NOMO-1 (cell line): Measurements from ENCODE around the gene PHLDB3.
"Not testable (repeated sequence)": the region's sequence is repeated elsewhere in the genome, so short reads cannot be mapped to it uniquely, and the experiment has no call there.

ENCODE experiments used
- DNase-seq, 2 experiments: peaks; one replicate each; lab custom pipeline; 2025; ENCODE audit not compliant: unreplicated experiment in 2 of 2; lab: John Stamatoyannopoulos, UW

The PHLDB3 gene

DNA sequence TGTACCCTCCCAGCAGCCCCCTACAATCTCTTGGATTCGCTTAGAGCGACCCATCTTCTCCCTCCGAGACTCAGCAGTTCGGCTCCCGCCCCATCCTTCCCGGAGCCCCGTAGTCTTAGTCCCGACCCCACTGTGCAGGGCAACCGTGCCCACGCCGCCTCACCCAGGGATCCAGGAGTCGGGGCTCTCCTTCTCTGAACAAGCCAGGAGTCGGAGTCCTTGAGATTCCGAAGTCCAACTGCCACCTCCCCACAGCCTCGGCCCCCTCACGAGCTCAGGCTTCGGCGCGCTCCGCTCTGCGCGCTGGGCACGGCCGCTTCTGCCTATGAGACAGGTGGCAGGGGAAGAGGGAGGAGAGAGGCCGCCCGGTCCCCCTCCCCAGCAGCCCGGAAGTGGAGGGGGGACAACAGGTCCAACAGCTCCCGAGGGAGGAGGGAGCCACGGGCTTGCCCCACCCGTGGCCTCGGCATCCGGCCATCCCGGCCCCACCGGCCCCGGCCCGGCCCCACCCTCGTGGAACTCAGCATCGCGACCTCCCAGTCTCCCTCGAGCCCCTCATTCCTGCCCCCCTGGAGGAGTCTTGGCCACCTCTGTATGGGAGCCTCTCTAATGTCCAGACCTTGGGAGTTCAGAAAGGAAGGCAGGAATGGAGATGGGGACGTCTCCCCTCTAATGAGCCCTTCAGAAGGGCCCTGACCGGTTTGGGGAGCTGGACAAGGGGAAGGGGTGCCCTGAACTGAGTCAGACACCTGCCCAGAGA, at the start of gene PHLDB3:
TSS of gene PHLDB3 (minus strand) at position 321 of the 760 bp plus-strand sequence. CDS start 628 bp downstream, outside the sequence.
- peak; percentile 16 to 23 for DNase-seq

- no peak for DNase-seq
Measured at GRCh38 chr19:43553656-43554055, 49.1 kb upstream of the PHLDB3 start.

GRCh38 chr19:43552616-43553015, 48.1 kb upstream of the PHLDB3 start:
- no peak for DNase-seq

GRCh38 chr19:43552198-43552450, 47.6 kb upstream of the PHLDB3 start:
- DNase-seq = no peak

- no peak for DNase-seq
Measured at GRCh38 chr19:43551399-43552197, 47.1 kb upstream of the PHLDB3 start.

- DNase-seq = no peak
Measured at GRCh38 chr19:43548706-43549105, 44.2 kb upstream of the PHLDB3 start.

DNA sequence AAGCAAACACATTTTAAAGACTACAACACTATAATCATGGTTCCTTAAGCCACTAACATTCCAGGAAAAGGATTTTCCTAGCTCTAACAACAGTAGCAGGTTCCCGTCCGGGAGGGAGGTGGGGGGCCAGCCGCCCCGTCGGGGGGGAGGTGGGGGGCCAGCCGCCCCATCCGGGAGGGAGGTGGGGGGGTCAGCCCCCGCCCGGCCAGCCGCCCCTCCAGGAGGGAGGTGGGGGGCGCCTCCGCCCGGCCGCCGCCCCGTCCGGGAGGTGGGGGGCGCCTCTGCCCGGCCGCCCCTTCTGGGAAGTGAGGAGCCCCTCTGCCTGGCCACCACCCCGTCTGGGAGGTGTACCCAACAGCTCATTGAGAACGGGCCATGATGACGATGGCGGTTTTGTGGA, 43.4 kb upstream of the PHLDB3 start:
- DNase-seq = not testable (repeated sequence)

DNA sequence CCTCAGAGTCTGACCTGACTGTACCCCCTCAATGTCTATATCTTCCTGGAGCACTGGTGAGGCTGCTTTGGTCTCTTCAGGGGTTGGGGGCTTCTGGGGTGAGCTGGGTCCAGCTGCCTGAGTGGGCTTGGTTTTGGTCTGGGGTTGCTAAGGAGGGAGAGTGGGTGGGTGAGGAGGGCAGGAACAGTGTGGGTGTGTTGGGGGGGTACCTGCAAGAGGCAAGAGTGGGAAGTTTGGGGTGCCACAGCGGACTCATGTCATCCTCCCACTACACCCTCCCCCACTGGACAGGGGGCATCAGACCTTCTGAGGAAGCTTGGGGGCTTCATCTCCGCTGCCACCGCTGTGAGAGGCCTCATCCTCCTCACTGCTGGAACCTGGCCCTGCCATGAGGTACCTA, 42.0 kb upstream of the PHLDB3 start:
- DNase-seq = no peak

DNA sequence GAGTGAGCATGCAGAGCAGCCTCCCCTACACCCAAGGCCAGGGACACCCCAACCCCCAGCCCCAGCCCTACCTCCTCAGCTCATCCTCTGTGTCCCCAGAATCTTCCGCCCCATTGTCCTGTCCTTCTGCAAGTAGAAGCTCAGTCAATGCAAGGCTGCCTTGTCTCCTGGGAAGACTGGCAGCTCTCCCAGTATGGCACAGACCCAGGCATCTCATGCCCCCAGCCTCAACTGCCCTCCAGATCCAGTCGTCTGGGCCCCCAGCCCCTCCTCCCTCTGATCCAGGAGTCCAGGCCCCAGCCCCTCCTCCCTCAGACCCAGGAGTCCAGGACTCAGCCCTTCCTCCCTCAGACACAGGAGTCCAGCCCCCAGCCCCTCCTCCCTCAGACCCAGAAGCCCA, 41.4 kb upstream of the PHLDB3 start:
- no peak for DNase-seq

DNA sequence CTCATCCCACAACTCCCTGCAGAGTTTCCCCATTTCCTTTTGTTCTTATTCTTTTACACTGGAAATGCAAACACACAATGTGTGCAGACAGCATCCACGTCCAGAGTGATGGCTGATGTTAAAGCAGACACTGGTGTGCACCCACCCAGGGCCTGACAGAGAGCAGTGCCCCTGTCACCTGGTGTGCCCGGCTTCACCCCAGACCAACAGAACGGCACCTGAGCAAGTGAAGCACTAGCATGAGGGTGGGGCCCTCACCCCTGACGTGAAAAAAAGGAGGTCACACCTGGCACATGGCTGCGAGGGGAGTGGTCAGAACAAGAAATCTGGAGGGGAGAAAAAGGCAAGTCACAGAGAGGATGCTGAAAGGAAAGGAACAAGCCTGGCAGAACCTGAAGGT, 40.7 kb upstream of the PHLDB3 start:
- no peak for DNase-seq

- DNase-seq = no peak
Measured at GRCh38 chr19:43544077-43544476, 39.5 kb upstream of the PHLDB3 start.

GRCh38 chr19:43541920-43542650, 37.5 kb upstream of the PHLDB3 start:
- no peak for DNase-seq

GRCh38 chr19:43540381-43540780, 35.8 kb upstream of the PHLDB3 start:
- DNase-seq = no peak

GRCh38 chr19:43538922-43539321, 34.4 kb upstream of the PHLDB3 start:
- DNase-seq = no peak

DNA sequence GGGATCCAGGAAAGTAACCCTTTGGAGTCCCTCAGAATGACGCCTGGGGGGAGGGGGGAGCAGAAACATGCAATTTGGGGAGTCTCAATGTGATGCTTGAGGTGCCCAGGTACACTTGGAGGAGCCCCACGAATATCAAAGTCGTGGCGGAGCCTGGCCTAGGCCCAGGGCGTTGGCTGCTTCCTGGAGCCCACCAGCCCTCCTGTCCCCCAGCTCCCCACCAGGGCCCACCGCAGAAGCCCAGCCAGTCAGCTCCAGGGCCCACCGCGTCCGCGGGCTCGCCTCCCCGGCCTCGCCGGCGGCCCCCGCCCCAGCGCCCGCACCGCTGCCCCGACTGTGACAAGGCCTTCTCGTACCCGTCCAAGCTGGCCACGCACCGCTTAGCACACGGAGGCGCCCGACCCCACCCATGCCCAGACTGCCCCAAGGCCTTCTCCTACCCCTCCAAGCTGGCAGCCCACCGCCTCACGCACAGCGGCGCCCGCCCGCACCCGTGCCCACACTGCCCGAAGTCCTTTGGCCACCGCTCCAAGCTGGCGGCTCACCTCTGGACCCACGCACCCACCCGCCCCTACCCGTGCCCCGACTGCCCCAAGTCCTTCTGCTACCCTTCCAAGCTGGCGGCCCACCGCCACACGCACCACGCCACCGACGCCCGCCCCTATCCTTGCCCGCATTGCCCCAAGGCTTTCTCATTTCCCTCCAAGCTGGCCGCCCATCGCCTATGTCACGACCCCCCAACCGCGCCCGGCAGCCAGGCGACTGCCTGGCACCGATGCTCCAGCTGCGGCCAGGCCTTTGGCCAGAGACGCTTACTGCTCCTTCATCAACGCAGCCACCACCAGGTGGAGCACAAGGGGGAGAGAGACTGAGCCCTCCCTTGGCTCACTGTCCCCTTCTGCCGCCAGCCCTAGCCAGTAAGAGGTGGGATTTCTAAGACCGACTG, 30.5 kb upstream of the PHLDB3 start:
- no peak for DNase-seq

DNA sequence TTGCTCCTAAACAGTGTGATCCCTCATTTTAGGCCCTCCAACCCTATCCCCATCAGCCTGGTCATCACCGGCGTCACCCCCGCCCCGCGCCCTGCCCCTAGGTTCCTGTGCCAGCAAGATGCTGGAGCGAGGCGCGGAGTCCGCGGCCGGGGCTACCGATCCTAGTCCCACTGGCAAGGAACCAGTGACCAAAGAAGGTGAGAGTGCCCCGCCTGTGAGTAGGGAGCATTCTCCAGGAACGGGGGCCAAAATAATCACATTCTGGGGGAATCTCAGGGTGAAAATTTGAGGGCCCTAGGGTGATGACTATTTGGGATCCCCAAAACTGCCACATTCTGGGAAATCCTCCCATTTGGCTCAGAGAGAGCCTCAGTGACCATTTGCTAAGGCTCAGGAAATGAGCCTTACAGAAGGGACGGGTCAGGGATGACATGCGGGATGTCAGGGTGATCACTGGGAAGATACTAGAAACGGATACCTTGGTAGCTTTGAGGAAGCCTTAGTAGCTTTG, 29.8 kb upstream of the PHLDB3 start:
- no peak for DNase-seq

DNA sequence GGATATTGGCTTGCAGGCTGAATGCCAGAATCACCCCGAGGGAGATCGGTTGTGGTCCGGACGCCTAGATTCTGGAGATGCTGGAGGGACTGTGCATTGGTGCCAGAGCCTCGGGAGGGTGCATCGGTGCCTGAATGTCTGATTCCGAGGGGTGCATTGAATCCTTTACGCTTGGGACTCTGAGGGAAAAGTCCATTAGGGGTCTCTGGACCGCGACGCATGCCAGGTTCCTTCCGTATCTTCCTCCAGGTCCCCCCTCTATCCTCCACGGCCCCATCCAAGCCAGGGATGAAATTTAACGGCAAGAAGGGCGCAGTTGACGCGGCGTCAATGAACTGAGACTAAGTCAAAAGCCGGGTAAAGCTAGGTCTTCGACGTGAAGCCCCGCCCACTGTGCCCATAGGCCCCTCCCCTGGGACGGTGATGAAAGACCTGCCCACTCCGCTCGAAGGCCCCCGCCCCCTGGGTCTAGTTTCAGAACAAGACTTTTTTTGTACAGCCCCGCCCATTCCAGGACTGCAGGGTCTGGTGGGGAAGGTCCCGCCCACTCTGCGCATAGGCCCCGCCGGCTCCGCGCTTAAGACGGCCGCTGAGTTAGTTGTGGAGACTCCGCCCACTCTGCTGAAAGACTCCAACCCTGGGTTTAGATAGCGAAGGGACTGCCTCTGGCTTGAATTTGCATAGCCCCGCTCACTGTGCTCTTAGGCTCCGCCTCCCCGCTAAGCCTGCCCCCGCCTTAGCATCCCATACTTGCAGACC, 29.2 kb upstream of the PHLDB3 start:
- peak; percentile 94 to 97 for DNase-seq

DNA sequence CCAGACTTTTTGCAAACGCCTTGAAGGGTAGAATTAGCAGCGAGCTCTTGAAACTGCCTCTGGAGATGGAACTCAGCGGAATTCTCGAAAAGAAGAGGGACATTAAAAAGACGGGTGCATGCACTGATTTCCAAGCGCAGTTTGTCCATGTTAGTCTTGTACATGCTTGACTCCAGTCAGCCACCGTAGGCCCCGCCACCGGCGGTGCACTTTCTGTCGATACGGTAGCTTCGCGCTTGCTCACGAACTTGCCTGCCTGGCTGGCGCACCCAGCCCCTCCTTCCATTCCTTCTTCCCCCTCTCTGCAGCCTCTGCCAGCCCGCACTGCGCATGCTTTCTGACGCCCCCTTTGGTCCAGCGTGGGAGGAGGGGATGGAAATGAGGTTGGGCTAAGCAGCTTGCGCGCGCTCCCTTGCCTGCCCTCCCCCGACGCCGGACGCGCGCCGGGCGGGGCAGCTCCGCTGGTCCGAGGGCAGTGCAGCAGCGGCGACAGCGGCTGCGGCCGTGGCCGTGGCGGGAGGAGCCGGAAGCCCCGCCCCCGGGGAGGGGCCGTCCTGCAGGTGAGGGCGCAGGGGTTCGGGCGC, 28.5 kb upstream of the PHLDB3 start, which contains the start of gene ZNF575:
TSS of gene ZNF575 (plus strand) at position 227 of the 584 bp plus-strand sequence. CDS start 1,235 bp downstream, outside the sequence.
- DNase-seq = peak; percentile 87 to 88

DNA sequence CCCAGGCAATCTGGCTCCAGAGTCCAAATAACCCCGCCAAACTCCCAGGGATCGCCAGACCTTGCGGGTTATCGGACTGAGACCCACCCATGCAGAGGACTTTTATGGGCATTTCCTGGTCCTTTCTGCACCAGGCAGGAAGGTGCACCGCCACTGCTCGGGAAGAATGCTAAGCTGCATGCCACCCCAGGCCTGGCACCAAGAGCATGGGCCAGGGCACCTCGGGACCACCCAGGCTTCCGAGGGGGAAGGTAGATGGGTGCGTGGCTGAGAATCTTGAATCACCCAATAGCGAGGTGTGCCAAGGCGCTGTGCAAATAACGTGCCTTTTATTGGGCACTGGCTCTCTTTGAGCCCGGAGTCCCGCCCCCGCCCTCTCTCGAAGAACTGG, 28.0 kb upstream of the PHLDB3 start:
- no peak for DNase-seq
